Bronchial epithelial cell (primary cell): ENCODE results near the gene APCDD1L. TPM values are rescaled to one million over a fixed set of nuclear protein-coding genes. Genes with fewer than 3 reads are reported as not detected.
A peak's percentile ranks its signal among the peaks of the same experiment; 100 is the strongest.
"Not testable (repeated sequence)": the region's sequence is repeated elsewhere in the genome, so short reads cannot be mapped to it uniquely, and the experiment has no call there.

Experiments
- DNase-seq: peaks from one replicate; pipeline ENCODE4 v3.0.0-alpha.2; 2010; ENCODE audit warnings: low read depth
- FAIRE-seq: peaks from 2 replicates; lab custom pipeline; 2011; peaks lifted over from hg19 to GRCh38; lab: Jason Lieb, UNC
- H3K27me3 ChIP-seq: 2 replicates; pipeline ENCODE4 v1.5.1; 2011; ENCODE audit warnings: low read length; ENCODE audit not compliant: control insufficient read depth, insufficient read depth
- H3K36me3 ChIP-seq: 2 replicates; pipeline ENCODE4 v1.5.1; 2011; ENCODE audit warnings: low read length; ENCODE audit not compliant: control insufficient read depth, insufficient read depth
- H3K4me3 ChIP-seq: 2 replicates; pipeline ENCODE4 v1.5.1; 2011; ENCODE audit warnings: mild to moderate bottlenecking, low read depth, low read length, control low read depth
- CTCF ChIP-seq: IDR thresholded peaks from 2 replicates; pipeline ENCODE4 v1.5.1; 2011; ENCODE audit warnings: mild to moderate bottlenecking, moderate library complexity, low read length, control low read depth, inconsistent platforms; ENCODE audit not compliant: insufficient read depth, severe bottlenecking
- total RNA-seq: library from RNA; depleted of rRNA; stranded (reverse); fragments of >200 nt; gene quantifications from 2 replicates; pipeline ENCODE4 v1.2.1, GENCODE V29; 2014

APCDD1L gene
- total RNA-seq, 1 donor from 2014 or later: under 0.01 TPM

GRCh38 chr20:58545565-58546415, 30.6 kb upstream of the APCDD1L start:
- DNase-seq (no peak), FAIRE-seq (no peak)
- no peak for TF ChIP-seq CTCF
- Histone ChIP-seq H3K4me3 (no peak overlapping the region), H3K36me3 (no peaks in the 10 kb centered on the region), H3K27me3 (no peaks in the 10 kb centered on the region)

GRCh38 chr20:58544891-58545290, 29.7 kb upstream of the APCDD1L start:
- H3K36me3 ChIP-seq: no peaks in the 10 kb centered on the region
- DNase-seq: no peak
- FAIRE-seq: no peak
- no peak overlapping the region for H3K4me3 ChIP-seq
- H3K27me3 ChIP-seq: no peaks in the 10 kb centered on the region
- no peak for TF ChIP-seq CTCF

- no peaks in the 10 kb centered on the region for H3K27me3 ChIP-seq
- no peak for DNase-seq
- no peak for FAIRE-seq
- H3K4me3 ChIP-seq: no peak overlapping the region
- no peak for TF ChIP-seq CTCF
- no peaks in the 10 kb centered on the region for H3K36me3 ChIP-seq
Observed at GRCh38 chr20:58544286-58544685, 29.1 kb upstream of the APCDD1L start.

- Histone ChIP-seq H3K27me3 (no peaks in the 10 kb centered on the region), H3K36me3 (no peaks in the 10 kb centered on the region), H3K4me3 (no peak overlapping the region)
- FAIRE-seq (no peak), DNase-seq (no peak)
- no peak for TF ChIP-seq CTCF
Observed at GRCh38 chr20:58543274-58543673, 28.1 kb upstream of the APCDD1L start.

- FAIRE-seq (no peak), DNase-seq (peak; percentile 61)
- Histone ChIP-seq H3K4me3 (no peak overlapping the region), H3K36me3 (no peaks in the 10 kb centered on the region), H3K27me3 (no peaks in the 10 kb centered on the region)
- no peak for TF ChIP-seq CTCF
Observed at GRCh38 chr20:58542411-58543095, 27.4 kb upstream of the APCDD1L start.

- FAIRE-seq, H3K27me3 ChIP-seq, H3K4me3 ChIP-seq, H3K36me3 ChIP-seq: not testable (repeated sequence)
- DNase-seq: peak; percentile 69
Observed at GRCh38 chr20:58542034-58542410, 26.8 kb upstream of the APCDD1L start.
